IMR-90 (cell line): ENCODE results near the gene UBA52. TPM values are rescaled to one million over a fixed set of nuclear protein-coding genes. Genes with fewer than 3 reads are reported as not detected.
"Not testable (repeated sequence)": the region's sequence is repeated elsewhere in the genome, so short reads cannot be mapped to it uniquely, and the experiment has no call there.

ENCODE experiments used
- ATAC-seq: fragments of 200-7000 bp; cut with Tn5 transposase; 2 replicates; pipeline ENCODE4 v1.9.1; 2020; ENCODE audit warnings: low read depth, mild to moderate bottlenecking, moderate library complexity
- BruUV-seq: library from RNA; stranded (reverse); fragments of 400-500 nt; replicated peaks from 2 replicates; lab custom pipeline; 2021; lab: Mats Ljungman, UMichigan
- CTCF ChIA-PET: fragments of 300-600 bp; formaldehyde crosslinking; extraction: SDS; loops from one replicate; lab custom pipeline; 2021; ENCODE audit warnings: antibody characterized with exemption; lab: Yijun Ruan, JAX
- POLR2A ChIA-PET: fragments of 300-600 bp; sonication (Branson Sonifier 250); formaldehyde crosslinking; loops from one replicate; lab custom pipeline; 2022; ENCODE audit warnings: antibody characterized with exemption; ENCODE audit not compliant: unreplicated experiment; lab: Charles Lee
- DNase-seq: peaks from one replicate; pipeline ENCODE4 v3.0.0; 2013
- H2AFZ ChIP-seq: replicated peaks from 2 replicates; pipeline ENCODE3; 2013; ENCODE audit warnings: low read length, mild to moderate bottlenecking; ENCODE audit not compliant: poor library complexity
- H2AK5ac ChIP-seq: 2 replicates; pipeline ENCODE4 v1.6.1; 2013; ENCODE audit warnings: low read depth, low read length, inconsistent platforms
- H2AK9ac ChIP-seq: replicated peaks from 2 replicates; pipeline ENCODE3; 2013; ENCODE audit warnings: mild to moderate bottlenecking, low read depth, low read length, moderate library complexity; ENCODE audit not compliant: poor library complexity
- H2BK120ac ChIP-seq: 2 replicates; pipeline ENCODE4 v1.6.1; 2013; ENCODE audit warnings: low read depth, low read length, inconsistent platforms
- H2BK15ac ChIP-seq: 3 replicates; pipeline ENCODE4 v1.6.1; 2013; ENCODE audit warnings: low read depth, low read length, inconsistent platforms
- H2BK20ac ChIP-seq: 2 replicates; pipeline ENCODE4 v1.6.1; 2013; ENCODE audit warnings: low read depth, mild to moderate bottlenecking, inconsistent platforms, low read length, moderate library complexity
- H2BK5ac ChIP-seq: 2 replicates; pipeline ENCODE4 v1.6.1; 2013; ENCODE audit warnings: mild to moderate bottlenecking, low read depth, low read length, inconsistent platforms; ENCODE audit not compliant: poor library complexity, severe bottlenecking
- H3K14ac ChIP-seq: replicated peaks from 2 replicates; pipeline ENCODE4 v1.6.1; 2013; ENCODE audit warnings: low read depth, low read length, inconsistent platforms
- H3K18ac ChIP-seq: 2 replicates; pipeline ENCODE4 v1.6.1; 2013; ENCODE audit warnings: low read depth, low read length, control low read depth
- H3K23ac ChIP-seq: 2 replicates; pipeline ENCODE4 v1.6.1; 2013; ENCODE audit warnings: low read depth, low read length, inconsistent platforms
- H3K27ac ChIP-seq: 2 replicates; pipeline ENCODE4 v1.5.1; 2013; ENCODE audit warnings: mild to moderate bottlenecking, control low read depth, low read length; ENCODE audit not compliant: insufficient read depth
- H3K27me3 ChIP-seq: 2 replicates; pipeline ENCODE4 v1.6.1; 2013; ENCODE audit warnings: low read length; ENCODE audit not compliant: control insufficient read depth, insufficient read depth
- H3K36me3 ChIP-seq: 2 replicates; pipeline ENCODE4 v1.6.1; 2013; ENCODE audit warnings: low read length, mixed read lengths; ENCODE audit not compliant: control insufficient read depth, insufficient read depth
- H3K4ac ChIP-seq: 2 replicates; pipeline ENCODE4 v1.6.1; 2013; ENCODE audit warnings: low read depth, low read length, inconsistent platforms
- H3K4me1 ChIP-seq: 2 replicates; pipeline ENCODE4 v1.6.1; 2013; ENCODE audit warnings: low read length, mixed read lengths; ENCODE audit not compliant: control insufficient read depth, insufficient read depth
- H3K4me2 ChIP-seq: 2 replicates; pipeline ENCODE4 v1.6.1; 2013; ENCODE audit warnings: low read depth, mild to moderate bottlenecking, control low read depth, low read length, moderate library complexity
- H3K4me3 ChIP-seq: 2 replicates; pipeline ENCODE4 v1.5.1; 2013; ENCODE audit warnings: low read depth, mild to moderate bottlenecking, control low read depth, low read length, moderate library complexity; ENCODE audit not compliant: insufficient read depth
- H3K56ac ChIP-seq: 2 replicates; pipeline ENCODE4 v1.6.1; 2013; ENCODE audit warnings: low read length, inconsistent platforms; ENCODE audit not compliant: insufficient read depth; ENCODE audit errors: extremely low read depth
- H3K79me1 ChIP-seq, 2 experiments: 2 replicates each; pipeline ENCODE4 v1.6.1; 2013; ENCODE audit warnings: low read length in 2 of 2, inconsistent platforms in 1 of 2, low read depth in 1 of 2
- H3K9ac ChIP-seq: 2 replicates; pipeline ENCODE4 v1.6.1; 2013; ENCODE audit warnings: low read depth, low read length, control low read depth
- H3K9me1 ChIP-seq: 2 replicates; pipeline ENCODE4 v1.6.1; 2013; ENCODE audit warnings: low read length, inconsistent platforms; ENCODE audit not compliant: insufficient read depth
- H3K9me3 ChIP-seq: 2 replicates; pipeline ENCODE4 v1.6.1; 2013; ENCODE audit warnings: low read length; ENCODE audit not compliant: control insufficient read depth, insufficient read depth
- H4K20me1 ChIP-seq: 2 replicates; pipeline ENCODE4 v1.6.1; 2013; ENCODE audit warnings: low read length, inconsistent platforms; ENCODE audit not compliant: insufficient read depth
- H4K5ac ChIP-seq: 2 replicates; pipeline ENCODE4 v1.6.1; 2013; ENCODE audit warnings: mild to moderate bottlenecking, low read depth, low read length, control low read depth
- H4K8ac ChIP-seq, 2 experiments: 2 replicates each; pipeline ENCODE4 v1.6.1; 2013; ENCODE audit warnings: low read depth in 2 of 2, low read length in 2 of 2, control low read depth in 1 of 2, inconsistent platforms in 1 of 2
- H4K91ac ChIP-seq: 2 replicates; pipeline ENCODE4 v1.6.1; 2013; ENCODE audit warnings: low read depth, low read length, inconsistent platforms; ENCODE audit not compliant: insufficient read depth
- WGBS, 2 experiments: methylation state at CpG; one replicate each; pipeline versions ENCODE4 v1.1.5 to v1.1.7; 2013; ENCODE audit warnings: missing lambda C conversion rate in 2 of 2; ENCODE audit not compliant: insufficient read length in 1 of 2; ENCODE audit errors: extremely low coverage in 2 of 2; 5-methylcytosine and 5-hydroxymethylcytosine counted together
- dilution Hi-C: fragments of 300-500 bp; cut with HindIII; formaldehyde crosslinking; loops from one replicate; pipeline ENCODE4 v1.14.3; 2018; ENCODE audit warnings: low sequenced_read_pairs; ENCODE audit not compliant: unreplicated experiment
- in situ Hi-C: fragments of 300-500 bp; cut with MboI; formaldehyde crosslinking; loops from 3 replicates; pipeline ENCODE4 v1.14.3; 2019; ENCODE audit warnings: low sequenced_read_pairs, inconsistent platforms, mixed read lengths
- intact Hi-C: fragments of 100-400 bp; cut with micrococcal nuclease; formaldehyde crosslinking; loops from 2 replicates; pipeline ENCODE4 v1.10.0; 2022
- polyA plus RNA-seq, 3 experiments: library from polyadenylated mRNA; depleted of rRNA; stranded (reverse); fragments of >200 nt; gene quantifications; 2 replicates each; pipeline ENCODE4 v1.2.3, GENCODE V29; 2012; ENCODE audit warnings: low replicate concordance in 1 of 3
- total RNA-seq: library from RNA; depleted of rRNA; stranded (reverse); fragments of >200 nt; gene quantifications from 2 replicates; pipeline ENCODE4 v1.2.3, GENCODE V29; 2012

UBA52 gene
- total and polyA plus RNA-seq, 2 of the 4 experiments (the other 2 are of a cell fraction): 1,030 to 3,008 TPM

GRCh38 chr19:18592732-18593131 lies 21.1 kb downstream of the UBA52 start:
- ATAC-seq, in situ Hi-C loops, H4K20me1 ChIP-seq, H3K4ac ChIP-seq, H3K9ac ChIP-seq, BruUV-seq, DNase-seq, H3K9me3 ChIP-seq, H2AFZ ChIP-seq, POLR2A ChIA-PET, intact Hi-C loops, H3K4me3 ChIP-seq, H3K27ac ChIP-seq, H4K5ac ChIP-seq, H2AK5ac ChIP-seq, H3K4me1 ChIP-seq, H4K8ac ChIP-seq, H3K27me3 ChIP-seq, H3K56ac ChIP-seq, H2BK20ac ChIP-seq, H3K9me1 ChIP-seq, H3K14ac ChIP-seq, H2BK5ac ChIP-seq, H2BK120ac ChIP-seq, dilution Hi-C loops, H3K23ac ChIP-seq, H2BK15ac ChIP-seq, H3K18ac ChIP-seq, H3K36me3 ChIP-seq, H3K4me2 ChIP-seq, H2AK9ac ChIP-seq, H4K91ac ChIP-seq: not testable (repeated sequence)
- CTCF ChIA-PET: interaction anchor here (3.0 kb wide), 1 partner anchor 255 kb away, joined by 12 read pairs; no protein-coding TSS in a partner anchor
- no CpG with 5 or more reads among the region's 5 CpGs for WGBS, 2 experiments
- H3K79me1 ChIP-seq: peaks cover 6 to 20% of the 10 kb centered on the region in 2 experiments; a peak in 3 of 4 replicates
